H1 (cell line): Measurements from ENCODE around the gene GLTP. TPM values are rescaled to one million over a fixed set of nuclear protein-coding genes. Genes with fewer than 3 reads are reported as not detected.

ENCODE experiments used
- CTCF ChIA-PET: fragments of 300-600 bp; sonication (Branson Sonifier 250); formaldehyde crosslinking; loops from one replicate; lab custom pipeline; 2021; ENCODE audit not compliant: partially characterized antibody; lab: Charles Lee
- POLR2A ChIA-PET: fragments of 300-600 bp; sonication (Branson Sonifier 250); formaldehyde crosslinking; loops from one replicate; lab custom pipeline; 2021; ENCODE audit warnings: inconsistent platforms; ENCODE audit not compliant: partially characterized antibody; lab: Charles Lee
- DNase-seq, 2 experiments: peaks; one replicate each; pipeline versions ENCODE4 v3.0.0 to v3.0.0-alpha.2; 2010 to 2022; ENCODE audit warnings: low spot score in 2 of 2, low read depth in 1 of 2, mixed read lengths in 1 of 2
- FAIRE-seq: peaks from 2 replicates; lab custom pipeline; 2011; peaks lifted over from hg19 to GRCh38; lab: Jason Lieb, UNC
- H2AFZ ChIP-seq: 2 replicates; pipeline ENCODE4 v1.8.1; 2012; ENCODE audit warnings: low read length, inconsistent platforms
- H2AK5ac ChIP-seq: 2 replicates; pipeline ENCODE4 v1.6.1; 2013; ENCODE audit warnings: low read depth, low read length
- H2BK120ac ChIP-seq: replicated peaks from 2 replicates; pipeline ENCODE3; 2013; ENCODE audit warnings: low read depth, low read length, inconsistent platforms
- H2BK12ac ChIP-seq: 2 replicates; pipeline ENCODE4 v1.6.1; 2013; ENCODE audit warnings: low read depth, low read length
- H2BK15ac ChIP-seq: 2 replicates; pipeline ENCODE4 v1.6.1; 2013; ENCODE audit warnings: low read length
- H2BK20ac ChIP-seq: 2 replicates; pipeline ENCODE4 v1.6.1; 2013; ENCODE audit warnings: low read length
- H2BK5ac ChIP-seq: 2 replicates; pipeline ENCODE4 v1.6.1; 2013; ENCODE audit warnings: low read depth, low read length
- H3K14ac ChIP-seq: 2 replicates; pipeline ENCODE4 v1.6.1; 2013; ENCODE audit warnings: inconsistent platforms; ENCODE audit not compliant: insufficient read length
- H3K18ac ChIP-seq: 2 replicates; pipeline ENCODE4 v1.6.1; 2013; ENCODE audit warnings: low read length; ENCODE audit errors: extremely low read depth
- H3K23ac ChIP-seq: 2 replicates; pipeline ENCODE4 v1.6.1; 2013; ENCODE audit warnings: inconsistent platforms; ENCODE audit not compliant: insufficient read length
- H3K23me2 ChIP-seq: 2 replicates; pipeline ENCODE4 v1.6.1; 2013; ENCODE audit warnings: low read depth, low read length
- H3K27ac ChIP-seq: 2 replicates; pipeline ENCODE4 v1.6.1; 2011; ENCODE audit warnings: low read depth, low read length, inconsistent platforms
- H3K27me3 ChIP-seq, 4 experiments: replicated peaks in 1 of 4; 1 replicate in 1 of 4; 2 replicates in 3 of 4; pipeline versions ENCODE4 v1.6.1 to v1.8.1; 2011 to 2013; ENCODE audit warnings: low read length in 3 of 4, mild to moderate bottlenecking in 3 of 4, inconsistent platforms in 2 of 4, mixed read lengths in 2 of 4, moderate library complexity in 1 of 4; ENCODE audit not compliant: control insufficient read depth in 3 of 4, insufficient read depth in 3 of 4; ENCODE audit errors: extremely low read depth in 1 of 4
- H3K36me3 ChIP-seq, 4 experiments: 2 replicates each; pipeline versions ENCODE4 v1.6.1 to v1.8.1; 2011 to 2013; ENCODE audit warnings: mild to moderate bottlenecking in 4 of 4, low read length in 3 of 4, moderate library complexity in 2 of 4, control low read depth in 1 of 4, inconsistent platforms in 1 of 4; ENCODE audit not compliant: insufficient read depth in 4 of 4, control insufficient read depth in 2 of 4
- H3K4ac ChIP-seq: replicated peaks from 2 replicates; pipeline ENCODE3; 2013; ENCODE audit warnings: low read length, low read depth, mixed read lengths, inconsistent platforms; ENCODE audit not compliant: insufficient read length
- H3K4me1 ChIP-seq, 4 experiments: replicated peaks in 1 of 4; 1 replicate in 1 of 4; 2 replicates in 3 of 4; pipeline versions ENCODE4 v1.6.1 to v1.8.1; 2011 to 2013; ENCODE audit warnings: low read length in 3 of 4, inconsistent platforms in 2 of 4, mixed read lengths in 1 of 4; ENCODE audit not compliant: insufficient read depth in 4 of 4, control insufficient read depth in 3 of 4
- H3K4me2 ChIP-seq, 2 experiments: 2 replicates each; pipeline versions ENCODE4 v1.6.1 to v1.8.1; 2011 to 2013; ENCODE audit warnings: low read depth in 2 of 2, low read length in 2 of 2, control low read depth in 1 of 2, inconsistent platforms in 1 of 2, mild to moderate bottlenecking in 1 of 2; ENCODE audit not compliant: insufficient read depth in 1 of 2
- H3K4me3 ChIP-seq, 4 experiments: fragments of 200-600, 300-600 bp in 1 of 4; sonication (generic), shearing (Covaris generic), sonication (Bioruptor Twin) in 1 of 4; 2 replicates each; pipeline versions ENCODE4 v1.5.1 to v1.8.1; 2011 to 2016; ENCODE audit warnings: low read length in 4 of 4, low read depth in 3 of 4, control low read depth in 2 of 4, inconsistent platforms in 2 of 4, mild to moderate bottlenecking in 2 of 4, mixed read lengths in 1 of 4, moderate library complexity in 1 of 4; ENCODE audit not compliant: insufficient read depth in 2 of 4; ENCODE audit errors: extremely low read depth in 1 of 4
- H3K56ac ChIP-seq: replicated peaks from 2 replicates; pipeline ENCODE3; 2013; ENCODE audit warnings: low read depth, mild to moderate bottlenecking, mixed read lengths, low read length, inconsistent platforms; ENCODE audit not compliant: insufficient read length
- H3K79me1 ChIP-seq: 2 replicates; pipeline ENCODE4 v1.6.1; 2013; ENCODE audit warnings: low read depth, low read length, control low read depth
- H3K79me2 ChIP-seq, 2 experiments: 2 replicates each; pipeline versions ENCODE4 v1.6.1 to v1.8.1; 2012 to 2013; ENCODE audit warnings: low read length in 2 of 2, mild to moderate bottlenecking in 2 of 2, inconsistent platforms in 1 of 2; ENCODE audit not compliant: insufficient read depth in 2 of 2, control insufficient read depth in 1 of 2
- H3K9ac ChIP-seq, 4 experiments: replicated peaks in 1 of 4; 1 replicate in 1 of 4; 2 replicates in 3 of 4; pipeline versions ENCODE4 v1.6.1 to v1.8.1; 2011 to 2013; ENCODE audit warnings: low read depth in 3 of 4, low read length in 3 of 4, control low read depth in 2 of 4, mild to moderate bottlenecking in 2 of 4, moderate library complexity in 2 of 4, inconsistent platforms in 1 of 4; ENCODE audit errors: extremely low read depth in 1 of 4
- H3K9me3 ChIP-seq, 2 experiments: 2 replicates each; pipeline versions ENCODE4 v1.6.1 to v1.8.1; 2012 to 2013; ENCODE audit warnings: mild to moderate bottlenecking in 2 of 2, moderate library complexity in 2 of 2, control low read depth in 1 of 2, inconsistent platforms in 1 of 2, low read depth in 1 of 2, low read length in 1 of 2, mixed read lengths in 1 of 2; ENCODE audit not compliant: insufficient read depth in 2 of 2
- H4K20me1 ChIP-seq, 2 experiments: replicated peaks in 1 of 2; 2 replicates each; pipeline versions ENCODE3 to v1.8.1; 2011 to 2013; ENCODE audit warnings: inconsistent platforms in 2 of 2, low read length in 2 of 2, mild to moderate bottlenecking in 1 of 2; ENCODE audit not compliant: insufficient read depth in 2 of 2, control insufficient read depth in 1 of 2
- H4K5ac ChIP-seq: 2 replicates; pipeline ENCODE4 v1.6.1; 2013; ENCODE audit warnings: low read length, low read depth, mixed read lengths, inconsistent platforms; ENCODE audit not compliant: insufficient read length
- H4K8ac ChIP-seq: 2 replicates; pipeline ENCODE4 v1.8.0; 2013; ENCODE audit warnings: mild to moderate bottlenecking, moderate library complexity, low read length, inconsistent platforms; ENCODE audit not compliant: insufficient read depth; ENCODE audit errors: extremely low read depth
- H4K91ac ChIP-seq: replicated peaks from 2 replicates; pipeline ENCODE3; 2013; ENCODE audit warnings: low read length, mixed read lengths, inconsistent platforms; ENCODE audit not compliant: insufficient read length
- BRCA1 ChIP-seq: IDR thresholded peaks from 2 replicates; pipeline ENCODE4 v1.6.1; 2012; ENCODE audit warnings: low read depth, low read length, improper control_type of control experiment
- CEBPB ChIP-seq: IDR thresholded peaks from 2 replicates; pipeline ENCODE4 v1.6.1; 2012; ENCODE audit warnings: low read depth, low read length
- EGR1 ChIP-seq: IDR thresholded peaks from 2 replicates; pipeline ENCODE4 v1.6.1; 2011; ENCODE audit warnings: low read depth, low read length, borderline replicate concordance
- HDAC2 ChIP-seq, 2 experiments: fragments of 300-600 bp in 1 of 2; sonication (generic) in 1 of 2; IDR thresholded peaks; 2 replicates each; pipeline ENCODE4 v1.6.1; 2011 to 2012; ENCODE audit warnings: low read depth in 2 of 2, low read length in 2 of 2, mild to moderate bottlenecking in 2 of 2, moderate library complexity in 2 of 2, borderline replicate concordance in 1 of 2, inconsistent platforms in 1 of 2
- KDM1A ChIP-seq: fragments of 200-600, 300-600 bp; sonication (generic); IDR thresholded peaks from 2 replicates; pipeline ENCODE4 v1.7.1; 2016; ENCODE audit warnings: mild to moderate bottlenecking, low read length, borderline replicate concordance
- NRF1 ChIP-seq: IDR thresholded peaks from 2 replicates; pipeline ENCODE4 v1.6.1; 2011; ENCODE audit warnings: mild to moderate bottlenecking, low read depth, low read length, improper control_type of control experiment
- PHF8 ChIP-seq: fragments of 200-600 bp; sonication (generic); conservative IDR thresholded peaks from 2 replicates; pipeline ENCODE4 v1.7.1; 2012; ENCODE audit warnings: low read depth, mild to moderate bottlenecking, inconsistent platforms, low read length, moderate library complexity
- POLR2A ChIP-seq, 2 experiments: IDR thresholded peaks; 1 replicate in 1 of 2; 2 replicates in 1 of 2; pipeline ENCODE4 v1.6.1; 2011; ENCODE audit warnings: low read depth in 2 of 2, low read length in 2 of 2, mild to moderate bottlenecking in 2 of 2; ENCODE audit errors: control extremely low read depth in 1 of 2
- RBBP5 ChIP-seq: IDR thresholded peaks from 2 replicates; pipeline ENCODE4 v1.7.1; 2012; ENCODE audit warnings: low read depth, mild to moderate bottlenecking, inconsistent platforms, low read length, moderate library complexity, borderline replicate concordance
- SP4 ChIP-seq: IDR thresholded peaks from 2 replicates; pipeline ENCODE4 v1.6.1; 2012; ENCODE audit warnings: low read length, inconsistent platforms
- TAF1 ChIP-seq: IDR thresholded peaks from 2 replicates; pipeline ENCODE4 v1.6.1; 2011; ENCODE audit warnings: mild to moderate bottlenecking, low read depth, low read length
- WGBS, 2 experiments: shearing (Covaris generic) in 1 of 2; methylation state at CpG; one replicate each; pipeline versions ENCODE4 v1.1.6 to v1.1.7; 2013 to 2015; ENCODE audit warnings: low lambda C conversion rate in 2 of 2, mixed read lengths in 2 of 2, inconsistent platforms in 1 of 2, low coverage in 1 of 2, missing lambda C conversion rate in 1 of 2; ENCODE audit not compliant: insufficient replicate concordance in 2 of 2, insufficient coverage in 1 of 2, insufficient read length in 1 of 2; ENCODE audit errors: extremely low coverage in 1 of 2, missing lambda C conversion rate in 1 of 2; 5-methylcytosine and 5-hydroxymethylcytosine counted together
- polyA plus RNA-seq, 7 experiments: library from polyadenylated mRNA; depleted of rRNA in 3 of 7; stranded (reverse) in 5 of 7; unstranded in 2 of 7; fragments of >200 nt in 5 of 7; fragments of 200-250 nt in 2 of 7; gene quantifications; 1 replicate in 5 of 7; 2 replicates in 1 of 7; 4 replicates in 1 of 7; pipeline versions ENCODE4 v1.2.1 to v1.2.3, GENCODE V29; 2011 to 2013; ENCODE audit warnings: missing spikeins in 2 of 7, mixed read lengths in 2 of 7
- total RNA-seq: library from RNA; stranded (reverse); fragmentation: NEBNext Ultra II Directional; extraction: Animal tissue kit (Norgen Biotek cat#: 25700); gene quantifications from 2 replicates; pipeline ENCODE4 v1.2.1, GENCODE V29; 2021

The GLTP gene
- total and polyA plus RNA-seq, 2 of the 8 experiments (the other 6 are each of a cell fraction or from before 2014, with no cell fraction given): 9.8 to 26.1 TPM

GRCh38 chr12:109899783-109900751 lies 19.7 kb upstream of the GLTP start, which contains the start of gene TCHP:
TSS of gene TCHP (plus strand) at chr12:109900274. CDS start at chr12:109903027, 2,753 bp downstream.
- WGBS, 2 experiments: 11% methylated on average over 42 of the region's 69 CpGs; no CpG with 5 or more reads in 1 of the 2 experiments
- Histone ChIP-seq H2BK120ac (no peak within 1 kb of the TSS), H3K36me3 (peaks cover 0 to 6% (median 2%) of the 10 kb centered on the region in 4 experiments; a peak in 2 of 8 replicates), H2BK15ac (no peak within 1 kb of the TSS), H3K14ac (no peak within 1 kb of the TSS), H3K18ac (no peak within 1 kb of the TSS), H2AK5ac (no peak within 1 kb of the TSS), H3K27me3 (peaks cover 49 to 91% (median 87%) of the 10 kb centered on the region in 4 experiments), H3K4ac (no peak within 1 kb of the TSS), H2BK12ac (peak within 1 kb of the TSS; percentile 60; the same call in 1 of the 2 replicates), H3K56ac (no peak within 1 kb of the TSS), H3K4me1 (peaks cover 0 to 10% (median 2%) of the 10 kb centered on the region in 4 experiments; a peak in 3 of 7 replicates), H3K79me1 (no peaks in the 10 kb centered on the region), H4K8ac (peak within 1 kb of the TSS; percentile 81), H2BK20ac (no peak within 1 kb of the TSS), H3K23ac (no peak within 1 kb of the TSS), H3K4me3 (peak within 1 kb of the TSS; percentile 45 to 75 (median 66)), H4K20me1 (peaks cover 0 to 6% of the 10 kb centered on the region in 2 experiments), H4K5ac (no peak within 1 kb of the TSS), H3K27ac (no peak within 1 kb of the TSS), H4K91ac (no peak within 1 kb of the TSS), H3K23me2 (peaks cover 8% of the 10 kb centered on the region), H2BK5ac (no peak within 1 kb of the TSS), H3K79me2 (no peaks in the 10 kb centered on the region), H3K4me2 (peak within 1 kb of the TSS; percentile 86 to 93), H2AFZ (peak within 1 kb of the TSS; percentile 95), H3K9ac (peak within 1 kb of the TSS; percentile 39 to 71 (median 44)), H3K9me3 (no peaks in the 10 kb centered on the region)
- ChIA-PET POLR2A (interaction anchor here (0.8 to 1.7 kb wide), 4 partner anchors 10 to 26 kb away, joined by 3 to 6 read pairs (median 4); no protein-coding TSS in a partner anchor), CTCF (interaction anchor here (0.6 to 3.0 kb wide), 12 partner anchors 9 to 136 kb away, joined by 3 to 21 read pairs (median 4); no protein-coding TSS in a partner anchor)
- FAIRE-seq (no peak), DNase-seq (peak; percentile 34 to 76)
- TF ChIP-seq HDAC2 (IDR thresholded peaks at IDR 0.05; ENCODE audit: borderline replicate concordance in 1 of 2, low read depth in 2 of 2, low read length in 2 of 2): no peak
- TF ChIP-seq KDM1A: no peak
- no peak for TF ChIP-seq POLR2A (IDR thresholded peaks at IDR 0.05; ENCODE audit: control extremely low read depth in 1 of 2, low read depth in 2 of 2, low read length in 2 of 2)
- TF ChIP-seq TAF1: peak; percentile 37; the same call in 1 of the 2 replicates
- TF ChIP-seq PHF8: peak; percentile 42; the same call in 1 of the 2 replicates
- no peak for TF ChIP-seq NRF1
- no peak for TF ChIP-seq CEBPB
- TF ChIP-seq SP4: 0 out of 2 replicates have a peak, but pooled peaks have one; percentile 37
- TF ChIP-seq RBBP5: peak; percentile 75; the same call in 1 of the 2 replicates
- TF ChIP-seq EGR1: no peak
- TF ChIP-seq BRCA1: no peak
